RPMI7951 (cell line): ENCODE data around the gene DMP1. TPM values are rescaled to one million over a fixed set of nuclear protein-coding genes. Genes with fewer than 3 reads are reported as not detected.
"Not testable (repeated sequence)": the region's sequence is repeated elsewhere in the genome, so short reads cannot be mapped to it uniquely, and the experiment has no call there.

Experiments
- DNase-seq: peaks from one replicate; pipeline ENCODE4 v3.0.0-alpha.2; 2012; ENCODE audit warnings: low read depth
- total RNA-seq: library from RNA; depleted of rRNA; stranded (reverse); fragments of >200 nt; shearing (Covaris generic); gene quantifications from 2 replicates; pipeline ENCODE4 v1.2.3, GENCODE V29; 2014; rRNA removed

The DMP1 gene
- total RNA-seq, 1 experiment from 2014 or later, result not detected

GRCh38 chr4:87688316-87688715 is 38.2 kb downstream of the DMP1 start:
- DNase-seq, result no peak

- DNase-seq, result not testable (repeated sequence)
Measured at GRCh38 chr4:87690947-87691346, 40.9 kb downstream of the DMP1 start.

- not testable (repeated sequence) for DNase-seq
Measured at GRCh38 chr4:87692060-87692459, 42.0 kb downstream of the DMP1 start.

DNA sequence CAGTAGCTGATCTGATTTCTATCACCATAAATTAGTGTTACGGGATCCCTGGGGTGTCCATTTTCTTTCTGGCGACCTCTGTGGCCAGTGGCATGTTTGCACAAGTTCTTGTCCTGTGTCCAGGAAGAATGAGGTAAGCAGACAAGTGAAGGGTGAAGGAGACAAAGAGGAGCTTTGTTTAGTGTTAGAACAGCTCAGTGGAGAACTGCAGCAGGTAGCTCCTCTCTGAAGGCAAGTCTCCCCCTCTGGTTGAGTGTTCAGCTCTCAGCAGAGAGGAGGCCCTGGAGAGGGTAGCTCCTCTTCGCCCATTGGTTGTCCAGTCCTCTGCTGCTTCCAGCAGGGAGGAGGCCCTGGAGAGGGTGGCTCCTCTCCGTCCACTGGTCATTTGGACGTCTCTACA is 47.2 kb downstream of the DMP1 start:
- DNase-seq, result no peak

GRCh38 chr4:87697945-87698344 is 47.9 kb downstream of the DMP1 start:
- DNase-seq, result no peak

DNA sequence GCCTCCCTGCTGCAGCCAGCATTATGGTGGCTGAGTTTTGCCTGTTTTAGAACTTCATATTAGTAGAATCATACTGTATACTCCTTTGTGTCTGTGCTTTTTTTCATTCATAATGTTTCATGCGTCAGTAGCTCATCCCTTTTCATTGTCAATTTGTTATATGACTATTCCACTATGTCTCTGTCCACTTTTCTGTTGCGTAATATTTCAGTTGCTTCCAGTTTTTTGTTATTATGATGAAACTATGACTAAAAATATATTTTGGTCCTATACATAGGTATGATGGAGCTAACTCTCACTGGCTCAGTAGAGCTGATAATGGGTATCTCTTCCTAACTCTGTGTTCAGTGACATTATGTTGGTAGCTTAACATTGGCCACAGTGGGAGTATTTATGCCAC is 48.3 kb downstream of the DMP1 start:
- DNase-seq, result no peak

DNA sequence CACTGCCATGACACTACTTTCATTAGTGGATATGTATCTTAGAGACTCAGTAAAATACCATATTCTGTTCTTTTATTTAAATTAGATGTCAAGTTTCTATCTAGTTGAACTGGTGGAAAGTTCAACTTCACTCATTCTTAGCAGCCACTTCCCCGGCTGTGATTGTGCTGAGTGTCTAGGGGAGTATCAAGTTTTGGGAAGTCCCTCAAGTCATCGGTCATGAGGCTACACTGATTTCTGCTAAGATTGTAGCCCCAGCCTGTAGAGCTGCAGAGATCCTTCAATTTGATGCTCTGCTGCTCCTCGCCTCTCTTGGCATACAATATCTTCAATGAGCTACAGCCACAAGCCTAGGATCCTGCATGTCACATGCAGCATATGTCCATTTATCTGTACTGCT is 53.9 kb downstream of the DMP1 start:
- DNase-seq, result no peak

DNA sequence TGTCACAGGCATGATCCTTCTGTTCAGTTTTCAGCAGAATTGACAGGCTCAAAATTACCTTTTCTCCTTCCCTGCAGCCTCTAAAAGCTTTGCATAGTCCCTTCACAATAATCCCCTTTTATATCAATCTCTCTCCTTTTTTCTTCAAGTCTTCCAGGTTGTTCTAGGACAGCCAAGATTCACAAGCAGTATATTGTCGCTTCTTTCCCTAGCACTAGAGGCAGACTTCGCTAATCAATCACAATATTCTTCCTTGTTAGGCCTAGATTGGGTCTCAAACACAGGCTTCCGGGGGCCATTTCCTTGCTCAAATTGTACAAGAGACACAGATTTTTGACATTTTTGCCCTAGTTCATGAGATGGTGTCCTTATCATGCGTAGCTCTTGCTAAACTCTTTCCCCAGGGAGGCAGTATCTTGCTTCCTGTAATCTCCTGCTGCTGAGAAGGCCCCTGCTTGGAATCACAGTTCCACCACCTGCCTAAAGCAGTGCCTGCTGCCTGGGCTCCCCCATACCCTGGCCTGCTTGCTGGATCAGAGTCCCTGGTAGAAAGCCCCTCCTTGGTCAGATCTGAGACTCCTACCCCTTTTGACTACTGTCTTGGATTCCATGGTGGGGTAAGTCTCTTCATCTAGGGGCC is 57.3 kb downstream of the DMP1 start:
- DNase-seq, result no peak

Other genes starting within 250 kb of the DMP1 start
- gene NUDT9, start 227.7 kb upstream of the DMP1 start, total RNA-seq, result 6.2 and 10.3 TPM in 2 replicates
- gene SPARCL1, start 120.9 kb upstream of the DMP1 start, total RNA-seq, result 0.12 and 0.39 TPM in 2 replicates
- not detected in 2 replicates for gene DSPP, start 41.8 kb upstream of the DMP1 start, total RNA-seq
- not detected in 2 replicates for gene IBSP, start 149.3 kb downstream of the DMP1 start, total RNA-seq
- gene MEPE, start 182.7 kb downstream of the DMP1 start, total RNA-seq, result not detected in 2 replicates